Measurements from ENCODE around the gene MAP2K5. TPM values are rescaled to one million over a fixed set of nuclear protein-coding genes. Genes with fewer than 3 reads are reported as not detected.

Gene MAP2K5
- total and polyA plus RNA-seq, 9 of the 15 experiments (the other 6 are each of a cell fraction or from before 2014, with no cell fraction given): 0.41 to 16.5 (median 7.5) TPM

GRCh38 chr15:67833710-67834511 is 291.4 kb downstream of the MAP2K5 start (continued):
- TF ChIP-seq CLOCK (CRISPR knock-in tag; IDR thresholded peaks at IDR 0.05; ENCODE audit: borderline replicate concordance) (no peak), THRAP3 (IDR thresholded peaks at IDR 0.05; ENCODE audit: borderline replicate concordance) (no peak), POLR2G (IDR thresholded peaks at IDR 0.05; ENCODE audit: low read depth, low read length) (no peak), PHB2 (IDR thresholded peaks at IDR 0.05; ENCODE audit: low read depth) (no peak), GABPB2 (CRISPR knock-in tag; conservative IDR thresholded peaks at IDR 0.05) (no peak)
